Chondrocyte (in vitro differentiated cells): ENCODE measurements around the gene TMPRSS6. TPM values are rescaled to one million over a fixed set of nuclear protein-coding genes. Genes with fewer than 3 reads are reported as not detected.

ENCODE experiments used
- DNase-seq: peaks from one replicate; pipeline ENCODE4 v3.0.0; 2021; ENCODE audit warnings: mixed read lengths, low spot score
- H3K27ac Mint-ChIP-seq: one replicate; pipeline ENCODE4 v1.8.0; 2021; ENCODE audit warnings: mild to moderate bottlenecking, moderate library complexity, mixed read lengths; ENCODE audit not compliant: unreplicated experiment
- H3K27me3 Mint-ChIP-seq: 2 replicates; pipeline ENCODE4 v1.8.0; 2021; ENCODE audit warnings: low read depth, mixed read lengths
- H3K36me3 Mint-ChIP-seq: 2 replicates; pipeline ENCODE4 v1.8.0; 2021; ENCODE audit warnings: low read depth, mixed read lengths
- H3K4me1 Mint-ChIP-seq: 2 replicates; pipeline ENCODE4 v1.8.0; 2021; ENCODE audit warnings: low read depth, mild to moderate bottlenecking, mixed read lengths
- H3K4me3 Mint-ChIP-seq: one replicate; pipeline ENCODE4 v1.8.0; 2021; ENCODE audit warnings: mild to moderate bottlenecking, moderate library complexity, mixed read lengths; ENCODE audit not compliant: unreplicated experiment
- H3K9me3 Mint-ChIP-seq: 2 replicates; pipeline ENCODE4 v1.8.0; 2021; ENCODE audit warnings: low read depth, mixed read lengths
- CTCF ChIP-seq: fragments of 200-600 bp; sonication (generic); IDR thresholded peaks from 2 replicates; pipeline ENCODE4 v1.5.0; 2021; ENCODE audit warnings: antibody characterized with exemption, mild to moderate bottlenecking, moderate library complexity
- total RNA-seq: library from RNA; stranded (reverse); gene quantifications from 3 replicates; pipeline ENCODE4 v1.2.1, GENCODE V29; 2021

Gene TMPRSS6
- total RNA-seq, 1 donor from 2014 or later, result not detected

GRCh38 chr22:37057796-37058510, 51.6 kb downstream of the TMPRSS6 start:
- Mint-ChIP-seq H3K9me3 (no peaks in the 10 kb centered on the region), H3K4me1 (peaks cover 3% of the 10 kb centered on the region), H3K36me3 (peaks cover 15% of the 10 kb centered on the region), H3K4me3 (no peak overlapping the region), H3K27ac (no peak overlapping the region), H3K27me3 (no peaks in the 10 kb centered on the region)
- TF ChIP-seq CTCF, result no peak
- no peak for DNase-seq

- Mint-ChIP-seq H3K36me3 (peaks cover 15% of the 10 kb centered on the region), H3K27me3 (no peaks in the 10 kb centered on the region), H3K27ac (no peak overlapping the region), H3K4me1 (peaks cover 10% of the 10 kb centered on the region), H3K4me3 (no peak overlapping the region), H3K9me3 (no peaks in the 10 kb centered on the region)
- no peak for TF ChIP-seq CTCF
- DNase-seq, result no peak
Measured at GRCh38 chr22:37057226-37057625, 52.3 kb downstream of the TMPRSS6 start.

GRCh38 chr22:37056246-37056645, 53.3 kb downstream of the TMPRSS6 start:
- TF ChIP-seq CTCF, result no peak
- DNase-seq, result no peak
- H3K4me1 Mint-ChIP-seq, result peaks cover 12% of the 10 kb centered on the region
- no peak overlapping the region for H3K4me3 Mint-ChIP-seq
- no peaks in the 10 kb centered on the region for H3K27me3 Mint-ChIP-seq
- H3K9me3 Mint-ChIP-seq, result no peaks in the 10 kb centered on the region
- H3K36me3 Mint-ChIP-seq, result peaks cover 15% of the 10 kb centered on the region
- no peak overlapping the region for H3K27ac Mint-ChIP-seq

GRCh38 chr22:37054600-37055365, 54.7 kb downstream of the TMPRSS6 start:
- H3K4me1 Mint-ChIP-seq, result peaks cover 12% of the 10 kb centered on the region
- H3K9me3 Mint-ChIP-seq, result no peaks in the 10 kb centered on the region
- H3K27ac Mint-ChIP-seq, result no peak overlapping the region
- H3K27me3 Mint-ChIP-seq, result no peaks in the 10 kb centered on the region
- H3K4me3 Mint-ChIP-seq, result no peak overlapping the region
- H3K36me3 Mint-ChIP-seq, result peaks cover 12% of the 10 kb centered on the region
- no peak for DNase-seq
- TF ChIP-seq CTCF, result no peak

GRCh38 chr22:37054056-37054395, 55.5 kb downstream of the TMPRSS6 start:
- H3K27ac Mint-ChIP-seq, result no peak overlapping the region
- no peaks in the 10 kb centered on the region for H3K27me3 Mint-ChIP-seq
- peaks cover 12% of the 10 kb centered on the region for H3K36me3 Mint-ChIP-seq
- no peak for TF ChIP-seq CTCF
- H3K9me3 Mint-ChIP-seq, result no peaks in the 10 kb centered on the region
- H3K4me1 Mint-ChIP-seq, result peaks cover 12% of the 10 kb centered on the region
- H3K4me3 Mint-ChIP-seq, result no peak overlapping the region
- no peak for DNase-seq
